Measurements from ENCODE around the gene TXLNA.
"Not testable (repeated sequence)": the region's sequence is repeated elsewhere in the genome, so short reads cannot be mapped to it uniquely, and the experiment has no call there.

Gene TXLNA
- 131 to 134 reads per million in 2 donors for total RNA-seq

DNA sequence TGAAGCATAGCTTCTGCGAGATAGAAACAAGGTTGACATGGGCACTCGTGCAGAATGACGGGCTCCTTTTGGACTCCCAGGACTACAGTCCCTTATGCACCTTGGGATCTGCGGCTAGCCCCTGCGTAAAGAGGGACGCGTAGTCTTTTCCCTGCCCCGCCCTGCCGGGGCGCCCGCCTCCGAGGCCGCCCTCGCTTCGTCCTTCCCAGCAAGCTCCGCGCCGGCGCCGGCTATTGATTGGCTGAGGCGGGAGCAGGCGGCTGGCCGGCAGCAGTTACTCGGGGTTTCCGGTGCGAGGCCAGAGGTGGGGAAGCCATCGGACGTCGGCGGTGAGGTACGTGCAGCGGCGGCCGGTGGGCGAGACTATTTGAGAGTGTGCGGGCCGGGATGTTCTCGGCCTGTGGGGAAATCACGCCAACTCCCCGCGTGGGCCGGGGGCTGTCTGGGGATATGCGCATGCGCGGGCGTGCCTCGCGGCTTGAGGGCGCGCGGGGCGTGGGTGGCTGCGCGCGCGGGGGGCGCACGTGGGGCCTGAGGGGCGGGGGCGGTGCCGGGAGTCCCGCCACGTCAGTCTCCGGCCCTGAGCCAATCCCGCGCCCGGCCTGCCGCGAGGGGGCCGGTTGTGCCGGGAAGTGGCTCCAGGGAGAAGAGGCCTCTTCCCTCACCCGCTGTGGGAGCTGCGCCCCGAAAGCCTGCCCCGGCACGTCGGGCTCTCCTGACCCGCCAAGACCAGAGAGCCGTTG, at the start of gene TXLNA:
TXLNA (plus strand) TSS at position 233 of the 743 bp plus-strand sequence. CDS start 671 bp downstream, outside the sequence.
- DNase-seq: peak; percentile 85

GRCh38 chr1:32133950-32134280, 45.6 kb upstream of the TXLNA start:
- DNase-seq: not testable (repeated sequence)

DNA sequence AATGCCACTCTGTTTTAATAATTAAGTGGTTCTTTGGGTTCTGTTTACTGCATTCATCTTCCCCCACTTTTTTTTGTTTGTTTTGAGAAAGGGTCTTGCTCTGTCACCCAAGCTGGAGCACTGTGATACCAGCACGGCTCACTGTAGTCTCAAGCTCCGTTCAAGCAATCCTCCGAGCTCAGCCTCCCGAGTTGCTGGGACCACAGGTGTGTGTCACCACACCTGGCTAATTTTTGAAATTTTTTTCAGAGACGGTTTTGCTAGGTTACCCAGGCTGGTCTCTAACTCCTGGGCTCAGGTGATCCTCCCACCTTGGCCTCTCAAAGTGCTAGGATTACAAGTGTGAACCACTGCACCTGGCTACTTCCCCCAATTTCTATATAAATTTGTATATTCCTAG, 42.4 kb upstream of the TXLNA start:
- DNase-seq: no peak

DNA sequence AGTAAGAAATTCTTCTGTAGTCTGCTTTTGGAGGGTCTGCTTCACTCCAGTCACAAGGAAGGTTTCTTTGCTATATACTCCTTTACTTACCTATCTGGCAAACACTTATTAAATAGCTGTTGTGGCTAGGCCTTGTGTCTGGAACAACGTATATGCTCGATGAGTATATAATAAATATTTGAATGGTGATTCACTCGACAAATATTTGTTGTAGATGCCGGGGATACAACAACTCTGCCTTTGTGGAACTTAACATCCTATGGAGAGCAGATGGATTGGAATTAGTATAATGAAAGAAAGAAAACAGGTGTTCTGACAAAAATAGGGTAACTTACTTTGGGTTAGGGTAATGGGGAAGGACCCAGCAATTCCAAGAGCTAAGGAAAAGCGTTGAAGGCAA, 40.5 kb upstream of the TXLNA start:
- DNase-seq: no peak

GRCh38 chr1:32142446-32143301, 36.8 kb upstream of the TXLNA start:
- no peak for DNase-seq

- not testable (repeated sequence) for DNase-seq
Observed at GRCh38 chr1:32143302-32143695, 36.2 kb upstream of the TXLNA start.

DNA sequence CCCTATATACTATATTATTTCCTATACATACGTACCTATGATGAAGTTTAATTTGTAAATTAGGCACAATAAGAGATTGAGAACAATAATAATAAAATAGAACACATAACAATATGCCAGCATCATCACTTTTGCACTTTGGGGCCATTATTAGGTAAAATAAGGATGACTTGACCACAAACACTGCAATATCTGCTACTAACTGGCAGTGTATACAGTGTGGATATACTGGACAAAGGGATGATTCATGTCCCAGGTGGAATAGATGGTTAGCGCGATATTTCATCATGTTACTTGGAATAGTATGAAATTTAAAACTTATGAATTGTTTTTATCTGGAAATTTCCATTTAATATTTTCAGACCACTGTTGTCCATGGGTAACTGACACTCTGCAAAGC, 35.4 kb upstream of the TXLNA start:
- DNase-seq: no peak

- not testable (repeated sequence) for DNase-seq
Observed at GRCh38 chr1:32147799-32148198, 31.7 kb upstream of the TXLNA start.

GRCh38 chr1:32150847-32151246, 28.6 kb upstream of the TXLNA start:
- DNase-seq: no peak

- DNase-seq: no peak
Observed at GRCh38 chr1:32151319-32151787, 28.1 kb upstream of the TXLNA start.

DNA sequence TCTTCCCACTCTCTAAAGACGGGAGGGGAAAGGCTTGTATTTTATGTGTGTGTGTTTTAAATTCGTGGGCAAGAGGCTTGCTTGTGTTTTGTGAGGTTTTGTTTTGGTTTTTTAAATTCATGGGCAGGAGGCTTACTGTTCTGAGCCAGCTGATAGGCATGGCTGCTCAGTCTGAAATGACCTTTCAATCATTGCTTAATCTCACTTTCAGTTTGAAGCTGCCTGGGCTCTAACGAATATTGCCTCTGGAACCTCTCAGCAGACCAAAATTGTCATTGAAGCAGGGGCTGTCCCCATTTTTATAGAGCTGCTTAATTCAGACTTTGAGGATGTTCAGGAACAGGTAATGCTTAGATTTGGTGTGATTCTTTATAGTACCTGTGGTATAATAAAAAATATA, 20.3 kb upstream of the TXLNA start:
- DNase-seq: no peak

DNA sequence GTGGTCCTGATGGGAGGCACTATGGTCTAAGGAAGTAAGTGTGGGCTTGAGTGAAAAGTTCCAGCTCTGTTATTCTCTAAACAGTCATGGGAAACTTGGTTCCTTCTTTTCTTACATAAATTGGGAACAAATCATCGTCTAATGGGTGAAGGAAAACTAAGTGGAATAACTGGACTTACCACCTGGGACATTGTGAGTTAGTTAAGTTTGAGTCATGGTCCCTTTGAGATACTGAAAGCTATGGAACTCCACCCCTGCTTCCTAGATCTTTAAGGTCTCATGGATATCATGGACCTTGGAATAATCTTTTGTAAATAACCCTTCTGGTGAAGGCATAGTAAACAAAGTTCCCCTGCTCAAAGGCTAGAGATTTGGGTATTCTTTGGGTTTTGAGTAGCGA, 16.1 kb upstream of the TXLNA start:
- DNase-seq: no peak

- DNase-seq: not testable (repeated sequence)
Observed at GRCh38 chr1:32165633-32166032, 13.8 kb upstream of the TXLNA start.

DNA sequence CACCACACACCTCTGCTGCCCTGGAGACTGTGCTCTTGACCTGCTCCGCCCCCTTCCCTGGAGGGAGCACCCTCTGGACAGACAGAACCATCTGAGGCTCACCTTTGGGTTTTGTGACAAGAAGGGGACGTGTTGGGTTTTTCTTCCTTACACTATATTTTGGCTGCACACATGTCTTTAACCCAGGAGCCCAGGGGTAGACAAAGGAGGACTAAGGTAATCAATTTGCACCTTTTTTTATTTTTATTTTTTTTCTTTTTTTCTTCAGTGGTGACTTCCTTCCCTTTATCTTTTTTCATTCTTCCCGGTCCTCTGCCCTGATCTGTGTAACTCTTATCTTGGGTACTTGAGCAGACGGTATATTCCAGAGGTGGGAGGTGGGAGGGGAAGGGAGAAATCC, 8.5 kb upstream of the TXLNA start:
- DNase-seq: no peak

GRCh38 chr1:32172621-32173245, 6.7 kb upstream of the TXLNA start:
- DNase-seq: no peak

DNA sequence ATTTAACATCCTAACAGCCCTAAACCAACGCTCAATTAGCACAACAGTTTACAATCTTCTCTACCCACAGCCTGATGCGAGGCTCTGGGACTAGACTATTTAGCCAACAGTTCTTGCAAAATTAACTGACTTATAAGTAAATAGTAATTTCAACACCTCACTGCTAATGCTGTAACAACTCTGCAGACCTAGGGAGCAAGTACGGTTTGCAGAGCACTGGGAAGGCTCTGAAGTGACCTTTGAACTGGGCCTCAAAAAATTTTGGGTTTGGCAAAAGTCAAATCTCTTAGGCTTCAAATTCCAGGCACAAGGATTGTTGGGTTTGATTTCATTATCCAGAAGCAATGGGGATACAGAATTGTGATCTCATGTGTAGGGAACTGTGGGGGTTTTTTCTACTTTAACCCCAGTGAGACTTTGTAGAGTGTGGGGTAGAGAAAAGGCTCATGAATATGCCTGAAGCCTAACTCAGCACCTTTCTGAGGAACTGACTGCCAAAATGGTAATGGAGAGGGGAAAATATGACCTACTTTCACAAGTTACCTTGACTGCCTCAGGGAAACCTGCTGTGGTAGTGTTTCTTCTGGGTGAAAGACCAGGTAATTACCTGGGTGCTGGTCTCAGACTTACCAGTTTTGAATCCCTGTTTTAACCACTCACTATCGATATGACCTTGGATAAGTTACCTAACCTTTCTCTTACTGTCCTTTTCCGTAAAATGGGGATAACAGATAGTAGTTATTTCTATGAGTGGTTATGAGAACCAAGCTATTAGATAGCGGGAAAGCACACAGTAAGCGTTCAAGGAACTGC, 889 bp upstream of the TXLNA start:
- no peak for DNase-seq

DNA sequence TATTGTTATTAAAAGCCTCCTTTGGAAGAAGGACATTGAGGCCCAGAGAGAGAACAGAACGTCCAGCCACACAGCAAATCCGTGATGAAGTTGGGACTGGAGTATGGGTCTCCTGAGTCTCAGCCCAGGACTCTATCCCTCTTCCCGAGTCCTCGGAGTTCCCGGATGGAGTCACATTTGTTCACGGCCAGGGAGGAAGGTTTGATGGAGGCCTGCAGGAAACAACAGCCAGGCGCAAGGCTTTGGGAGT, 357 bp upstream of the TXLNA start:
- no peak for DNase-seq

DNA sequence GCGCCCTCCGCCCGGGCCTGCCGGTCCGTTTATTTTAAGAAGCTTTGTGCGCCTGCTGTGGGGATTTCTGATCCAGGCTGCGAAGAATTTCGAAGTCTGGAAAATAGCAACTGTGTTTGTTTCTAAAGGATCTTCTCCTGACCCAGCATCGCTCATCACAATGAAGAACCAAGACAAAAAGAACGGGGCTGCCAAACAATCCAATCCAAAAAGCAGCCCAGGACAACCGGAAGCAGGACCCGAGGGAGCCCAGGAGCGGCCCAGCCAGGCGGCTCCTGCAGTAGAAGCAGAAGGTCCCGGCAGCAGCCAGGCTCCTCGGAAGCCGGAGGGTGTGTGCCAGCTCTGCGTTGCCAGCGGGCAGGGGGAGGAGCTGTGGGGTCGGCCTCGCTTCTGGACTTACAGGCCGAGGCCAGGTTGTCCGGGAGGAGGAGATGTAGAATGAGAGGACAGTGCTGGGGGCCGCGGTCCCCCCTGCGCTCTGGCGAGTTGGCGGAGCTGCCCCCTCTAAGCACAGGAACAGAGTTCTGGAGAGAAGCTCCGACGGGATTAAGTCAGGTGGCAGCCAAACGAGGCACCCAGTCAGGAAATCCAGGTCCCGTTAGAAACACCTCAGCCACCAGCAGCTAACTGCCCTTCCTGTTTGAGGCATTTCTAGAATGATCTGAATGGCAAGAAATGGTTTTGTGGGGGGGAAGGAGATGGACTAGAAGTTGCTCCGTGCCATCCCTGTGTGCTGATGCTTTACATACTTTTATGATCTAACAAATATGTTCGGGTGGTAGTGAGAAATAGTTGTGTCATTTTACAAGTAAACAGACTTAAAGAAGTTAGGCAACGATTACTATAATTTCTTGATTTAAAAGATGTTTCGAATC, 948 bp downstream of the TXLNA start:
- DNase-seq: peak; percentile 19

DNA sequence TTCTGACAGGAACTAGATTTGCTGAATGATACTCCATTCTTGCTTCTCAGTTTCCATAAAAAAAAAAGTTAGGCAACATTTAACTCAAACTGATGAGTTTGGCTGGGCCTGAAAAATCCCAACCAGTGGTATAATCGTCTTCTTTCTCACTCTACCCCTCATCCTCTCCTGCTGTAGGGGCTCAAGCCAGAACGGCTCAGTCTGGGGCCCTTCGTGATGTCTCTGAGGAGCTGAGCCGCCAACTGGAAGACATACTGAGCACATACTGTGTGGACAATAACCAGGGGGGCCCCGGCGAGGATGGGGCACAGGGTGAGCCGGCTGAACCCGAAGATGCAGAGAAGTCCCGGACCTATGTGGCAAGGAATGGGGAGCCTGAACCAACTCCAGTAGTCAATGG, 1.6 kb downstream of the TXLNA start:
- DNase-seq: no peak

DNA sequence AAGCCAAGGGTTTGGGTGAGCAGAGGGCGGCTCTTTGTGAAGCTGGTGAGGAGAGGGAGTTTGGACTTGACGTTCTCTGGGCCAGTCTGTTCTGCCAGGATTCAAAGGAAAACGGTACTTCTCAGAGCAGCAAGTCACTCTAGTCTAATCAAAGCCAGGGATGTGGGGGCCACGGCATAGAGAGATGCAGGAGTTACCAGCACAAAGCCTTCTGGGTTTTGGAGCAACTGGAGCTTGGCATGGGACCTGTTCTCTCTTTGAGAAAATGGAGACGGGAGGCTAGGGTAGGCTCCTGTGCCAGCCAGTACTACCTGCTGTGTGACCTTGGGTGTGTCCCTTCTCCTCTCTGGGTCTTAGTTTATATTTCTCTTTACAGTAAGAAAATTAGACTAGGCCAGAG, 2.1 kb downstream of the TXLNA start:
- DNase-seq: no peak

DNA sequence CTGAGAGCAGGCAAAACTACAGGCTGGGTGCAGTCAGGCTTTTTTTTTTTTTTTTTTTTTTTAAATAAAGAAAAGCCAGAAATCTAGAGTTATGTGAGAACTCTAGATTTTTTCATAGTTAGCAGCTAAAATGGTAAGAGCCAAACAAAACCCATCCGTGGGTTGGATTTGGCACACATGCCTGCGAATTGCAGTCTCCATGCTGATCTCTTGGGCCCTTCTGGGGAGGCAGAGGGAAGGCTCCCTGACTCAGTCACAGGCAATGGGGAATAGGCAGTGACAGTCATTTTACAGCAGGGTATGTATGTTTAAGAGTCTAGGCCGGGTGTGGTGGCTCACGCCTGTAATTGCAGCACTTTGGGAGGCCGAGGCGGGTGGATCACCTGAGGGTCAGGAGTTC, 2.6 kb downstream of the TXLNA start:
- no peak for DNase-seq

DNA sequence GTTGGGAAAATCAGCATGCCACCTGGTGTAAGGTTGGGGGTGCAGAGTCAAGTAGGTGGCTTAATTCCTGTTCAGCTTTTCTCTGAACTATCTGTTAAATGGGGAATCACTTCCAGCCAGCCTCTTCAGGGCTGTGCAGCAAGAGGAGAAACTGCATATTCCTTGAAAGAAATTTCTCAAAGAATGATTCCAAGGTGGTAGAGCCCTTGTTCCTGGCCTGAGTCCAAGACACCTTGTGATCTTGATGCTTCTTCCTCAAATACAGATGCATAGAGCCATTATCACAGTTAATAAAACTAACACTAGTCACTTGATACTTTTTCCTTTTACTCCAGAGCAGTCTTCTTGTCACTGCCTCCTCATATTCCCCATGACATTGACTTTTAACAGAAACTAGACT, 5.2 kb downstream of the TXLNA start:
- no peak for DNase-seq
